CD14-positive monocyte (primary cell): ENCODE results near the gene SFMBT2. TPM values are rescaled to one million over a fixed set of nuclear protein-coding genes. Genes with fewer than 3 reads are reported as not detected.

Source experiments
- DNase-seq, 3 donors: peaks; one replicate each; pipeline ENCODE4 v3.0.0-alpha.2; 2011 to 2022
- H2AFZ ChIP-seq: 2 replicates; pipeline ENCODE4 v1.6.0; 2012; ENCODE audit warnings: mild to moderate bottlenecking, low read depth, low read length, inconsistent platforms; ENCODE audit not compliant: insufficient read depth, poor library complexity, severe bottlenecking
- H3K27ac ChIP-seq, 2 donors: 1 replicate in 1 of 2; 2 replicates in 1 of 2; pipeline ENCODE4 v1.5.1; 2012 to 2013; ENCODE audit warnings: low read length in 2 of 2, control low read depth in 1 of 2, inconsistent platforms in 1 of 2, low read depth in 1 of 2, mild to moderate bottlenecking in 1 of 2
- H3K27me3 ChIP-seq, 2 donors: one replicate each; pipeline versions ENCODE4 v1.6.0 to v1.6.1; 2011 to 2013; ENCODE audit warnings: low read length in 2 of 2; ENCODE audit not compliant: control insufficient read depth in 2 of 2, insufficient read depth in 2 of 2
- H3K36me3 ChIP-seq, 2 donors: replicated peaks in 1 of 2; 1 replicate in 1 of 2; 2 replicates in 1 of 2; pipeline versions ENCODE4 v1.5.1 to v1.6.1; 2012 to 2013; ENCODE audit warnings: low read length in 2 of 2, control low read depth in 1 of 2, inconsistent platforms in 1 of 2, mild to moderate bottlenecking in 1 of 2; ENCODE audit not compliant: insufficient read depth in 2 of 2, control insufficient read depth in 1 of 2
- H3K4me1 ChIP-seq, 2 donors: 1 replicate in 1 of 2; 2 replicates in 1 of 2; pipeline versions ENCODE4 v1.5.1 to v1.6.1; 2012 to 2013; ENCODE audit warnings: low read length in 2 of 2, control low read depth in 1 of 2, inconsistent platforms in 1 of 2, mild to moderate bottlenecking in 1 of 2, moderate library complexity in 1 of 2; ENCODE audit not compliant: insufficient read depth in 2 of 2, control insufficient read depth in 1 of 2
- H3K4me2 ChIP-seq: replicated peaks from 2 replicates; pipeline ENCODE3; 2012; ENCODE audit warnings: low read length, moderate library complexity, mild to moderate bottlenecking; ENCODE audit not compliant: poor library complexity, severe bottlenecking; ENCODE audit errors: extremely low read depth
- H3K4me3 ChIP-seq, 3 experiments: fragments of 200-600 bp in 1 of 3; sonication (generic) in 1 of 3; replicated peaks in 1 of 3; 1 replicate in 2 of 3; 2 replicates in 1 of 3; pipeline ENCODE4 v1.5.1; 2011 to 2013; ENCODE audit warnings: low read length in 3 of 3, mild to moderate bottlenecking in 3 of 3, control low read depth in 2 of 3, low read depth in 2 of 3, inconsistent platforms in 1 of 3, moderate library complexity in 1 of 3
- H3K79me2 ChIP-seq: 2 replicates; pipeline ENCODE4 v1.6.0; 2012; ENCODE audit warnings: mild to moderate bottlenecking, control low read depth, inconsistent platforms, low read length, moderate library complexity; ENCODE audit not compliant: insufficient read depth
- H3K9ac ChIP-seq: 2 replicates; pipeline ENCODE4 v1.6.0; 2017; ENCODE audit warnings: low read length, mild to moderate bottlenecking; ENCODE audit not compliant: insufficient read depth, poor library complexity, severe bottlenecking
- H3K9me3 ChIP-seq, 2 donors: replicated peaks in 1 of 2; 1 replicate in 1 of 2; 2 replicates in 1 of 2; pipeline versions ENCODE4 v1.5.1 to v1.6.1; 2012 to 2013; ENCODE audit warnings: low read length in 2 of 2, control low read depth in 1 of 2; ENCODE audit not compliant: control insufficient read depth in 1 of 2, insufficient read depth in 1 of 2
- H4K20me1 ChIP-seq: 2 replicates; pipeline ENCODE4 v1.6.0; 2012; ENCODE audit warnings: mild to moderate bottlenecking, low read length, control low read depth, moderate library complexity; ENCODE audit not compliant: insufficient read depth
- H3K27ac Mint-ChIP-seq, 7 donors: one replicate each; pipeline ENCODE4 v1.8.0; 2020; ENCODE audit warnings: mild to moderate bottlenecking in 7 of 7, mixed read lengths in 7 of 7, moderate library complexity in 6 of 7, inconsistent platforms in 2 of 7
- H3K27me3 Mint-ChIP-seq, 3 donors: one replicate each; pipeline ENCODE4 v1.8.0; 2021 to 2022; ENCODE audit warnings: low read depth in 3 of 3, mild to moderate bottlenecking in 3 of 3, mixed read lengths in 3 of 3, moderate library complexity in 3 of 3, inconsistent platforms in 1 of 3
- H3K36me3 Mint-ChIP-seq, 2 donors: one replicate each; pipeline ENCODE4 v1.8.0; 2020; ENCODE audit warnings: mixed read lengths in 2 of 2, inconsistent platforms in 1 of 2, mild to moderate bottlenecking in 1 of 2
- H3K4me1 Mint-ChIP-seq: one replicate; pipeline ENCODE4 v1.8.0; 2020; ENCODE audit warnings: mild to moderate bottlenecking, mixed read lengths
- H3K4me3 Mint-ChIP-seq, 2 donors: one replicate each; pipeline ENCODE4 v1.8.0; 2020; ENCODE audit warnings: mild to moderate bottlenecking in 2 of 2, mixed read lengths in 2 of 2, moderate library complexity in 1 of 2
- H3K9me3 Mint-ChIP-seq, 7 donors: one replicate each; pipeline ENCODE4 v1.8.0; 2020 to 2022; ENCODE audit warnings: mixed read lengths in 7 of 7, mild to moderate bottlenecking in 6 of 7, moderate library complexity in 6 of 7, inconsistent platforms in 2 of 7
- CTCF ChIP-seq: fragments of 200-600 bp; IDR thresholded peaks from one replicate; pipeline ENCODE4 v1.8.0; 2022; ENCODE audit warnings: antibody characterized with exemption, mild to moderate bottlenecking
- WGBS: methylation state at CpG from one replicate; pipeline ENCODE4 v1.1.5; 2013; ENCODE audit warnings: missing lambda C conversion rate; ENCODE audit not compliant: insufficient coverage; 5-methylcytosine and 5-hydroxymethylcytosine counted together
- intact Hi-C, 2 donors: fragments of 100-400 bp; cut with micrococcal nuclease; formaldehyde crosslinking; loops; one replicate each; pipeline versions ENCODE4 v1.15.0 to v1.15.1; 2023
- polyA plus RNA-seq, 3 donors: library from polyadenylated mRNA; depleted of rRNA in 1 of 3; unstranded in 2 of 3; stranded (reverse) in 1 of 3; fragments of 300-500 nt in 2 of 3; fragments of >200 nt in 1 of 3; fragmentation: Illumina TruSeq in 2 of 3; gene quantifications; 1 replicate in 2 of 3; 2 replicates in 1 of 3; pipeline ENCODE4 v1.2.3, GENCODE V29; 2012 to 2021

The SFMBT2 gene
- polyA plus RNA-seq, 3 donors, result 0.53 to 10.9 (median 1.6) TPM

- Mint-ChIP-seq H3K27me3 (peaks cover 0 to 2% (median 2%) of the 10 kb centered on the region in 3 donors), H3K9me3 (peaks cover 11 to 26% (median 19%) of the 10 kb centered on the region in 7 donors), H3K27ac (no peak overlapping the region), H3K4me3 (no peak overlapping the region), H3K36me3 (peaks cover 54 to 87% of the 10 kb centered on the region in 2 donors), H3K4me1 (peaks cover 2% of the 10 kb centered on the region)
- no peaks in the 10 kb centered on the region for H4K20me1 ChIP-seq
- peaks cover 12 to 86% of the 10 kb centered on the region in 2 donors for H3K36me3 ChIP-seq
- H3K27me3 ChIP-seq, result no peaks in the 10 kb centered on the region
- no peak overlapping the region for H2AFZ ChIP-seq
- H3K4me1 ChIP-seq, result no peaks in the 10 kb centered on the region
- intact Hi-C loops, result no loop called here
- 100% methylated on average over 1 of the region's 5 CpGs for WGBS
- H3K79me2 ChIP-seq, result peaks cover 37% of the 10 kb centered on the region
- DNase-seq, result no peak
- H3K4me3 ChIP-seq, result no peak overlapping the region
- H3K9me3 ChIP-seq, result peaks cover 16 to 20% of the 10 kb centered on the region in 2 donors
- no peak overlapping the region for H3K9ac ChIP-seq
- no peak overlapping the region for H3K27ac ChIP-seq
- no peak for TF ChIP-seq CTCF
- H3K4me2 ChIP-seq, result no peak overlapping the region
Measured at GRCh38 chr10:7374795-7375194, 36.0 kb downstream of the SFMBT2 start.

- peaks cover 56 to 89% of the 10 kb centered on the region in 2 donors for H3K36me3 Mint-ChIP-seq
- Histone ChIP-seq H2AFZ (no peak overlapping the region), H3K4me2 (no peak overlapping the region), H3K27ac (peak overlapping the region in 1 of 2 donors; percentile 31), H3K36me3 (peaks cover 22 to 86% of the 10 kb centered on the region in 2 donors), H3K4me1 (no peaks in the 10 kb centered on the region), H3K27me3 (no peaks in the 10 kb centered on the region), H3K4me3 (no peak overlapping the region), H3K9me3 (peaks cover 16 to 20% of the 10 kb centered on the region in 2 donors), H4K20me1 (no peaks in the 10 kb centered on the region), H3K9ac (no peak overlapping the region), H3K79me2 (peaks cover 37% of the 10 kb centered on the region)
- H3K9me3 Mint-ChIP-seq, result peaks cover 11 to 26% (median 19%) of the 10 kb centered on the region in 7 donors
- H3K27me3 Mint-ChIP-seq, result peaks cover 0 to 2% (median 2%) of the 10 kb centered on the region in 3 donors
- no peak overlapping the region for H3K4me3 Mint-ChIP-seq
- TF ChIP-seq CTCF, result no peak
- intact Hi-C loops, result no loop called here
- peak overlapping the region in 3 of 7 donors; percentile 18 to 63 (median 56) for H3K27ac Mint-ChIP-seq
- DNase-seq, result no peak
- 58% methylated on average over 2 of the region's 6 CpGs for WGBS
- peaks cover 2% of the 10 kb centered on the region for H3K4me1 Mint-ChIP-seq
Measured at GRCh38 chr10:7373039-7373438, 37.8 kb downstream of the SFMBT2 start.
